A673 (cell line): ENCODE measurements around the gene SVOPL. TPM values are rescaled to one million over a fixed set of nuclear protein-coding genes. Genes with fewer than 3 reads are reported as not detected.

Source experiments
- BruUV-seq: library from RNA; stranded (reverse); fragments of 400-500 nt; replicated peaks from 2 replicates; lab custom pipeline; 2021; lab: Mats Ljungman, UMichigan
- CTCF ChIA-PET: fragments of 300-600 bp; sonication (Branson Sonifier 250); formaldehyde crosslinking; loops from one replicate; lab custom pipeline; 2022; ENCODE audit warnings: antibody characterized with exemption; lab: Charles Lee
- POLR2A ChIA-PET: fragments of 300-600 bp; sonication (Branson Sonifier 250); formaldehyde crosslinking; loops from one replicate; lab custom pipeline; 2022; ENCODE audit warnings: antibody characterized with exemption; ENCODE audit not compliant: low non-redundant PET; lab: Charles Lee
- DNase-seq: peaks from one replicate; pipeline ENCODE4 v3.0.0-alpha.2; 2015; ENCODE audit warnings: low spot score
- H3K27ac ChIP-seq: fragments of 200-600 bp; sonication (generic); 2 replicates; pipeline ENCODE4 v1.5.1; 2016; ENCODE audit warnings: mixed run types, low read depth, mild to moderate bottlenecking, mixed read lengths, antibody characterized with exemption, low read length; ENCODE audit not compliant: poor library complexity, severe bottlenecking
- H3K27me3 ChIP-seq: fragments of 200-600 bp; sonication (generic); replicated peaks from 2 replicates; pipeline ENCODE4 v1.6.1; 2017; ENCODE audit warnings: mixed run types, low read depth, mild to moderate bottlenecking, mixed read lengths, antibody characterized with exemption, low read length; ENCODE audit not compliant: insufficient read depth, poor library complexity
- H3K36me3 ChIP-seq: fragments of 200-600 bp; sonication (generic); 2 replicates; pipeline ENCODE4 v1.6.1; 2016; ENCODE audit warnings: mixed run types, mild to moderate bottlenecking, mixed read lengths, antibody characterized with exemption, low read length; ENCODE audit not compliant: insufficient read depth, poor library complexity, severe bottlenecking
- H3K4me1 ChIP-seq: fragments of 200-600 bp; sonication (generic); 2 replicates; pipeline ENCODE4 v1.6.1; 2017; ENCODE audit warnings: mixed run types, mild to moderate bottlenecking, mixed read lengths, antibody characterized with exemption, low read length; ENCODE audit not compliant: insufficient read depth, poor library complexity, severe bottlenecking
- H3K4me3 ChIP-seq: fragments of 200-600 bp; sonication (generic); 2 replicates; pipeline ENCODE4 v1.5.1; 2016; ENCODE audit warnings: low read depth, mixed run types, mild to moderate bottlenecking, mixed read lengths, low read length; ENCODE audit not compliant: poor library complexity, severe bottlenecking
- H3K9me3 ChIP-seq: fragments of 200-600 bp; sonication (generic); 2 replicates; pipeline ENCODE4 v1.6.1; 2016; ENCODE audit warnings: mixed run types, low read depth, mild to moderate bottlenecking, mixed read lengths, antibody characterized with exemption, low read length; ENCODE audit not compliant: poor library complexity, severe bottlenecking
- EZH2 ChIP-seq: fragments of 200-600 bp; sonication (generic); IDR thresholded peaks from 2 replicates; pipeline ENCODE4 v1.6.1; 2017; ENCODE audit warnings: borderline replicate concordance, low read depth, mild to moderate bottlenecking, mixed read lengths, antibody characterized with exemption, low read length; ENCODE audit not compliant: poor library complexity, severe bottlenecking
- intact Hi-C: fragments of 100-400 bp; cut with micrococcal nuclease; formaldehyde crosslinking; loops from one replicate; pipeline ENCODE4 v1.10.0; 2022; ENCODE audit not compliant: unreplicated experiment
- total RNA-seq: library from RNA; stranded (reverse); gene quantifications from 2 replicates; pipeline ENCODE4 v1.2.3, GENCODE V29; 2021
- TF ChIP-seq, protein P1 (sequence below): fragments of 300-800, 200-600 bp; sonication (generic); conservative IDR thresholded peaks from 2 replicates; pipeline ENCODE4 v1.5.1; 2017; ENCODE audit warnings: low read depth, mild to moderate bottlenecking, antibody characterized with exemption, low read length, moderate library complexity, mixed read lengths

Gene SVOPL
- total RNA-seq, 1 experiment from 2014 or later, result not detected

- no peak for DNase-seq
- Histone ChIP-seq H3K4me1 (no peaks in the 10 kb centered on the region), H3K27ac (no peak overlapping the region), H3K9me3 (no peaks in the 10 kb centered on the region), H3K27me3 (peaks cover 10% of the 10 kb centered on the region), H3K36me3 (no peaks in the 10 kb centered on the region), H3K4me3 (no peak overlapping the region)
- ChIA-PET POLR2A (no interaction called here), CTCF (no interaction called here)
- TF ChIP-seq, protein P1, sequence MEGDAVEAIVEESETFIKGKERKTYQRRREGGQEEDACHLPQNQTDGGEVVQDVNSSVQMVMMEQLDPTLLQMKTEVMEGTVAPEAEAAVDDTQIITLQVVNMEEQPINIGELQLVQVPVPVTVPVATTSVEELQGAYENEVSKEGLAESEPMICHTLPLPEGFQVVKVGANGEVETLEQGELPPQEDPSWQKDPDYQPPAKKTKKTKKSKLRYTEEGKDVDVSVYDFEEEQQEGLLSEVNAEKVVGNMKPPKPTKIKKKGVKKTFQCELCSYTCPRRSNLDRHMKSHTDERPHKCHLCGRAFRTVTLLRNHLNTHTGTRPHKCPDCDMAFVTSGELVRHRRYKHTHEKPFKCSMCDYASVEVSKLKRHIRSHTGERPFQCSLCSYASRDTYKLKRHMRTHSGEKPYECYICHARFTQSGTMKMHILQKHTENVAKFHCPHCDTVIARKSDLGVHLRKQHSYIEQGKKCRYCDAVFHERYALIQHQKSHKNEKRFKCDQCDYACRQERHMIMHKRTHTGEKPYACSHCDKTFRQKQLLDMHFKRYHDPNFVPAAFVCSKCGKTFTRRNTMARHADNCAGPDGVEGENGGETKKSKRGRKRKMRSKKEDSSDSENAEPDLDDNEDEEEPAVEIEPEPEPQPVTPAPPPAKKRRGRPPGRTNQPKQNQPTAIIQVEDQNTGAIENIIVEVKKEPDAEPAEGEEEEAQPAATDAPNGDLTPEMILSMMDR, result no peak
- no peak for TF ChIP-seq EZH2
- intact Hi-C loops, result no loop called here
- no TSS peak for BruUV-seq
Observed at GRCh38 chr7:138748666-138749065, 47.5 kb upstream of the SVOPL start.

DNA sequence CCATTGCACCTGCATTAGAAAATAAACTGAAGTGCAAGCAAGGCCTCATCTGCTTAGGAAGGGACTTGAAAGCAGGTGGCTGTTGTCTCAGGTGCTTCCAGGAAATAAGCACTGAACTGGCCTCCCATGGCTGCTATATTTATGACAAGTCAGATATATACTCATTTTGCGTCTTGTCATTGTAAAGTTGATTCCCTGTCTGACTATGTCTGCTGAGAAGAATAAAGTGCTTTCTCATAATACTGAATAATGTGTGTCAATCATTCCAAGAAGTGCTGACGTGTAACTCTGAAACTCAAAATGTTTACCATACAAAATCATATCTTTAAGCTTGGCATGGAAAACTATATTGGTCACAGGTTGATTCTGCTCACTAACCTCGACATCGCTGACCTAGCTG lies 44.9 kb upstream of the SVOPL start:
- no peak overlapping the region for H3K27ac ChIP-seq
- no peaks in the 10 kb centered on the region for H3K36me3 ChIP-seq
- BruUV-seq, result no TSS peak
- CTCF ChIA-PET, result no interaction called here
- TF ChIP-seq, protein P1, result no peak
- TF ChIP-seq EZH2, result no peak
- H3K9me3 ChIP-seq, result no peaks in the 10 kb centered on the region
- no peak overlapping the region for H3K4me3 ChIP-seq
- POLR2A ChIA-PET, result no interaction called here
- no peak for DNase-seq
- no peaks in the 10 kb centered on the region for H3K4me1 ChIP-seq
- H3K27me3 ChIP-seq, result peaks cover 10% of the 10 kb centered on the region
- intact Hi-C loops, result no loop called here

GRCh38 chr7:138745189-138745588 lies 44.0 kb upstream of the SVOPL start:
- Histone ChIP-seq H3K27me3 (peaks cover 6% of the 10 kb centered on the region), H3K27ac (no peak overlapping the region), H3K9me3 (no peaks in the 10 kb centered on the region), H3K4me1 (no peaks in the 10 kb centered on the region), H3K4me3 (no peak overlapping the region), H3K36me3 (no peaks in the 10 kb centered on the region)
- POLR2A ChIA-PET, result no interaction called here
- no TSS peak for BruUV-seq
- TF ChIP-seq, protein P1, result no peak
- TF ChIP-seq EZH2, result no peak
- no peak for DNase-seq
- intact Hi-C loops, result no loop called here
- CTCF ChIA-PET, result no interaction called here
